UCSD-AML1 (cell line): Measurements from ENCODE around the gene CFH.
A peak's percentile ranks its signal among the peaks of the same experiment; 100 is the strongest.
"Not testable (repeated sequence)": the region's sequence is repeated elsewhere in the genome, so short reads cannot be mapped to it uniquely, and the experiment has no call there.

Source experiments
- DNase-seq: peaks from one replicate; lab custom pipeline; 2025; ENCODE audit not compliant: unreplicated experiment; lab: John Stamatoyannopoulos, UW

CFH gene

DNA sequence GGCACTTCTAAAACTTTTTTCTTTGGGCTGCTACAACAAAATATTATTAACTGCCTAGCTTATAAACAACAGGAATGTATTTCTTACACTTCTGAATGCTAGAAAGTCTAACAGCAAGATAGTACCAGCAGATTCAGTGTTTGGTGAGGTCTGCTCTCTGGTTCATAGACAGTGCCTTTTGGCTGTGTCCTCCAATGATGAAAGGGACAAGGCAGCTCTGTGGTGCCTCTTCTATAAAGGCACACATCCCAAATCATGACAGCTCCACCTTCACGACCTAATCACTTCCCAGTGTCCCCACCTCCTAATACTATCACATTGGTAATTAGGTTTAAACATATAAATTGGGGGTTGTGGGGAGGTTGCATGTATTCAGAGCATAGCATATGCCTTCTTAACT lies 9.5 kb downstream of the CFH start:
- no peak for DNase-seq

DNA sequence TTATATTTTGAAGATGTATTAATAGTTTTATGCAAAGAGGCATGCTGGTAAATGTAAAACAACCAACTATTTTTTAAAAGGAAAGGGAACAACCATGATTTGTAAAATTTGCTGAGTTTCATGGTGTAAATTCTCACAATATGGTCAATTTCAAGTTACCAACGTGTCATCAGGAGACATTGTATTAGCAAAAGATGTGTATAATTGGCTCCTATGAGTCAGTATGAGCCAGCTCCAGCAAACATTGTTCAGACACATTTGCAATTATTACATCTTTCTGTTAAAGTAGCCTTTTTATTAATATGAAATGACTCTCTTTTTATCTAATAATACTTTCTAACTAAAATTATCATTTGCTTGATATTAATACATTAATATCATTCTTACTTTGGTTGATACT lies 15.3 kb downstream of the CFH start:
- DNase-seq, result no peak

DNA sequence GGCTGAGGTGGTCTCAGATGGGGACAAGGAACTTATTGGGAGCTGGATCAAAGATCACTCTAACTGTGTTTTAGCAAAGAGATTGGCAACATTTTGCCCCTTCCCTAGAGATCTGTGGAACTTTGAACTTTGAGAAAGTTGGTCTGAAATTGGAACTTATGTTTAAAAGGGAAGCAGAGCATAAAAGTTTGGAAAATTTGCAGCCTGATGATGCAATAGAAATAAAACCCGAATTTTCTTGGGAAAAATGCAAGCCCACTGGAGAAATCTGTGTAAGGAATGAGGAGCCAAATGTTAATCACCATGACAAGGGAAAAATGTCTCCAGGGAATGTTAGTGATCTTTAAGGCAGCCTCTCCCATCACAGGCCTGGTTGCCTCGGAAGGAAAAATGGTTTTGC lies 17.2 kb downstream of the CFH start:
- DNase-seq, result no peak

DNA sequence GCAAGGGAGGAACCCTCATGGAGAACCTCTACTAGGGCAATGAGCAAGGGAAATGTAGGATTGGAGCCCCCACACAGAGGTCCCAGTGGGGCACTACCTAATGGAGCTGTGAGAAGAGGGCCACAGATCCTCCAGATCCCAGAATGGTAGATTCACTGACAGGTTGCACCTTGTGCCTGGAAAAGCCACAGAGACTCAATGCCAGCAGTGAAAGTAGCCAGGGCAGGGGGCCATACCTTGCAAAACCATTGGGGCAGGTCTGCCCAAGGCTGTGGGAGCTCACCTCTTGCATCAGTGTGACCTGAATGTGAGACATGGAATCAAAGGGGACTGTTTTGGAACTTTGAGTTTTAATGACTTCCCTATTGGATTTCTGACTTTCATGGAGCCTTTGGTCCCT lies 17.9 kb downstream of the CFH start:
- peak; percentile 2 for DNase-seq

DNA sequence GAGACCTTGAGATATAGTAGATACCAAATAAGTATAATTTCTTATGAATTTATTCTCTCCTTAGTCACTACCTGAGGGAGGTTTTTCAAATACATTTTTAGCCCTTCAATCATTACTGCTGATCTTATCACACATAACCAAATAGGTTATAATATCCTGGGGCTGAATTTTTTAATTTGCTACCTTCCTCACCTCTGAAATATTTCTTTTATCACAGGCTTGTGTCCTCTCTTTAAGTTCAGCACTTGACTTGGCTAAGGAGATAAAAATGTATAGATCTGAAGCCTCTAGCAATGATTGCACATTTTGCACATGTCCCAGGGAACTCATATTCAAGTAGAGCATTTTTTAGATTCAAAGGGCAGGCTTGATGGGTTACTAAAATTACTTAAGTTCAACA lies 23.1 kb downstream of the CFH start:
- no peak for DNase-seq

DNA sequence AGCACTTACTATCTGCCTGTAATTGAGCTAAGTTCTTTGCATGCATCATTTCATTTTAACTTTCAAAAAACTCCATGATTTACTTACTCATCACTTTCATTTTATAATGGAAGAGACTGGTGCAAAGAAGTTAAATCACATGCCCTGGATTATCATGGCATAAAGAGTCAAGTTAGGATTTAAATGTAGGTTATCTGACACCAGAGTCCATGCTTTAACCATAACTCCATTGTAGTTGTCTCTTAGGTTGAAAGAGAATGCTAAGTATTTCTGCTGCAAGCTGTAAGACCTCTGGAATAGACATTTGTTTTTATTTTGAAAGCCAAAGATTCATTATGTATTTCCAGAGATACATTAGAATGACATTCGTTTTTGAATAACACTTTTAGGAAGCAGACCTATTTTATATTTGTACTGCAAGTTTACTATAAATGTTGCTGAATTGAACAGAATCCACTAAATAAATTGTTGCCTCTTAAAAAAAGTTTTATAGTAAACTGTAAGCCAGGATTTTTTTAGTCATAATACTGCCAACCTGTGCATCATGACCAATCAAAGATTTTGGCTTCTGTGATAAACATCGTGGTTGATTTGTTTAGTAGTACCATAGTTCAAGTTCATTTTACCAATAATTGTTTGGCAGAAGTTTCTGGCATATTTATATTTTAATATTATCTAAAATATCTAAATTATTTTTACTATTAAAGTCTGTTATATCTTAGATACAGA lies 26.1 kb downstream of the CFH start:
- no peak for DNase-seq

DNA sequence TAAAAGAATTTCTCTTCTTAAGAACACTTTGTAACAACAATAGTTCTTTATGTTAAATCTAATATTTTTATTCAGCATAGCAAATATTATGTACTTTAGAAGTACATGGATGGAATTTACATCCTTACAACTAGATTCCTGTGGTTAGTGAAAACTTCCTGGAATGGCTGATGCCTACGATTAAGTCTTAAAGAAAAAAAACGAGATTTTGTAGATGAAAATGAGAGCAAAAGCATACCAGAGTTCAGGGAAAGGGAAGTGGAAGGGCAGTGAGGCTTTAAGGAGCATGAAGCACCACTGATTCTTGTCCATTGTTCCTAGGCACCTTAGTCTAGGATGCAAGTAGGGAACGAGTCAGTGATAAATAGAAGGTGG lies 26.7 kb downstream of the CFH start:
- no peak for DNase-seq

DNA sequence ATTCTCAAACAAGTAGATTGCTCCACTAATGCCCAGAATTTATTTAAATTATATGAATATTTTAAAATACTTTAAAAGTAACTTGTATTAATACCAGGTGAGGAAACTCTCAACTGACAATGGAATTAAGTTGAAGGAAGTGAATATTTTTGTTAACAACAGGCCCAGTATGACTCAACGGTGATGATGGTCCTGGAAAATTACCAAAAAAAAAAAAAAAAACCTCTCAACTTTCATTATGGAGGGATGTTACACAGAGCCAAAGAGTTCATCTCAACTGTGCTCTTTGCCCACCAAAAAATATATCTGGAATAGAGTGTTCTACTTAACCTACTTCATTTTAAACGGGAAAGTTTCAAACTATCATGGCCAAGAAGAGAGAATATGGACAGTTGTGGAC lies 28.3 kb downstream of the CFH start:
- DNase-seq, result no peak

DNA sequence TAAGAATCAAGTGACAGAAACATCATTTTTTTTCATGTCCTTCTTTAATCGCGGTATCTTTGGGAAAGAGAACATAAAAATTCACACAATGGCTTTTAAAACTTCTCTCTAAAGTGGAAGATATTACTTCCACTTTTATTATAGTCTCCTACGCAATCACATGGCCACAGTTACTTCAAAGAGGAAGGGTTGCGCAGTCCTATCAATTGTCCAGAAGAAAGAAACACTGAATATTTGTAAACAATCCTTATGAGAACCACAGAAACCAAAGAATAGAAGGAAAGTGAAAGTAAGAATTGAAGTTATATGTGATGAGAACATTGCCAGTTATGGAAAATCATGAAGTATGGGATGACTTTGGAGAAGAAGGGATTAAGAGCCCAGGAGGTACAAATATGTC lies 32.6 kb downstream of the CFH start:
- DNase-seq, result no peak

DNA sequence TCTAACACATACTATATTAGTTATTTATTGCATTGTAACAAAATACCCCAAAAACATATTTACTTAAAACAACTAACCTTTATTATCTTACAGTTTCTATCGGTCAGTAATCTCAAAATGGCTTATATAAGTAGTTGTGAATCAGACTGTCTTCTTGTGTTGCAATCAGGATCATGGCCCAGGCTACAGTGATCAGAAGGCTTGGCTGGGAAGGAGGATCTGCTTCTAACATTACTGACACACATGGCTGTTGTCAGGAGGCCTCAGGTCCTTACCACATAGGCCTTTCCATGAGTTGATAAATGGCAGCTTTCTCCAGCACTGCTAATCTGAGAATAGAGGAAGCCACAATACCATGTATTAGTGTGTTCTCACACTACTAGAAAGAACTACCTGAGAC lies 33.7 kb downstream of the CFH start:
- DNase-seq, result no peak

DNA sequence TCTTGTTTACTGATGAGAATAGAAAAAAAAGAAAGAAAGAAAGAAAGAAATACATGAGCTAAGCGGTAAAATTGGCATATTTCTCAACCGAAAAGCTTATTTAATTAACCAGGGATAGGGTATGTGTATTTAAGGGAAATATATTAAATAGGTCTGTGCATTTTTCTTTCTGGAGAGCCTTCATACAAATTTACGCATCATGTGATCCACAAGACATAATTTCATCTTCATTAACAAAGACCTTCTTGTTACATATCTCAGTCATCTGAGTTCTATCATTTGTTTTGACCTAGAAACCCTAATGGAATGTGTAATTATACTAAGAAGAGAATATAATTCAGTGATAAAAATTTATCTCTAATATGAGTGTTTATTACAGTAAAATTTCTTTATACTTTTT lies 37.2 kb downstream of the CFH start:
- no peak for DNase-seq

DNA sequence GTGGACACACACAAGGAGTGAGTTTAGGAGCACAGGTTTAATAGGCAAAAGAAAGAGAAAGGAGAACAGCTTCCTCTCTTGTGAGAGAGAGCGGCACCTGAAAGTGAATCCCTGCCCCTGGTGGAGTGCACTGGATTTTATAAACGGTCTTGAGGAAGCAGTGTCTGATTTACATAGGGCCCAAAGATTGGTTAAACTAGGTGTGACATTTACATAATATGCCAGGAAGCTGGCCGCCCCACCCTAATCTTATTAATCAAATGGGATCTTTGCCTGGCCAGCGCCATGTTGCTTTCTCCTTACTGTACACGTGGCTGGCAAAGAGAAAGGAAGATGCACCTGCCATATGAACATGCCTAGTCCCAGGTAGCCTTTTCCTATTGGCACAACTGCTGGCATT lies 38.7 kb downstream of the CFH start:
- DNase-seq, result no peak

DNA sequence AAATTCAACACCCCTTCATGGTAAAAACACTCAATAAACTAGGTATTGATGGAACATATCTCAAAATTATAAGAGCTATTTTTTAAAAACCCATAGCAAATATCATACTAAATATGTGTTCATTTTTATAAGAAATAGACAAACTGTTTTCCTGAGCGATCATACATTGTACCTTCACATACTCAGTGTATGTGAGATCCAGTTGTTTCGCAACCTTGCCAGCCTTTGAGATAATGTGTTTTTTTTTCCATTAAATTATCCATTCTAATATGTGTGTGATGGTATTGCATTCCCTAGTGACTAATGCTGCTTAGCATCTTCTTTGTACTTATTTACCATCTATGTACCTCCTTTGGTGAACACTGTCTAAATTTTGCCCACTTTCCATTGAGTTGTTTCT lies 47.1 kb downstream of the CFH start:
- no peak for DNase-seq

DNA sequence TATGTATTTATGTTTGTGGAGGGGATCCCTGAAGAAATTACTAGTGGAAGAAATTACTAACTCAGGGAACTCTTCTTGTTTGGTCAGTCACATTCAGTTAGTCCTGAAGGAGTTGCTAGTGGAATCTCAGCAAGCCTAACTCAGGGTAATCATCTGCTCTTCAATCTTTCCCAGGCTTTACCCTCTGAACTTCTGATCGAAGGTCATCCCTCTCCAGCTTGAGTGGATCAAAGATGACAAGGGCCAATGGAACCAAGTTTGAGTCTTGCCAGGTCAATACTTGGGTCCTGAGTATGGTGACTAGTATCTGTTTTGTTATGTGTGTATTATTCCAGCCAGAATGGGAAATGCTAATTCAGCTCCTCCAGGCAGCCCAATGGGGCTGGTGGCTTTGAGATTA lies 49.3 kb downstream of the CFH start:
- no peak for DNase-seq

DNA sequence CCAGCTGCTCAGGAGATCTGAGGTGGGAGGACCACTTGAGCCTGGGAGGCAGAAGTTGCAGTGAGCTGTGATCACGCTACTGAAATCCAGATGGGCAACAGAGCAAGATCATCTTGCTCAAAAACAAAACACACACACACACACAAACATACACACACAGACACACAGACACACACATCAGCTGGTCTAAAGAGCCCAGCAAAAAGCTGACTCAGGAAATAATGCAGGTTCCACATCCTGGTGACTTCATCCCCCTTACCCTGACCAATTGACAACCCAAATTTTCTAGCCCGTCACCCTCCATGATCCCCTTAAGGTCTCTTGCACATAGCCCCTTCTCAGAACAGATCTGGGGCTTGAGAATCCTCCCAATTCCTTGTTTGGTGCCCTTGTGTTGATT lies 58.0 kb downstream of the CFH start:
- not testable (repeated sequence) for DNase-seq

DNA sequence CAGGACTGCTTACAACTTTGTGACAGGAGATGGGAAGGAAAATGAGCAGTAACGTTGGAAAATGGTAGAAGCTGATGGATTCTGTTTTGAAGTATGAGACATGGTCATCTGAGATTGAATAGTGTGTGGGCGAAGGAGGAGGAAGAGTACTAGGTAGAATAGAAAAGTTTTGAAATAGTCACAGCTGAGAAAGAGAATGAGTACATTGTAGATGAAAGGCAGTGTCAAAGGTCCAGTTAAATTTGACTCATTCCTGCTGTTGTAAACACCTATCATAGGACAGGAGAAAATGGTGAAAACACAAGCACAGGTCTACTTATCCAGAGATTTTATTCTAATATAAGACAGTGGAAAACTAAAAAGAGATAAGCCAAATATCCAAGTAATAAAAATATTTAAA lies 66.0 kb downstream of the CFH start:
- no peak for DNase-seq

DNA sequence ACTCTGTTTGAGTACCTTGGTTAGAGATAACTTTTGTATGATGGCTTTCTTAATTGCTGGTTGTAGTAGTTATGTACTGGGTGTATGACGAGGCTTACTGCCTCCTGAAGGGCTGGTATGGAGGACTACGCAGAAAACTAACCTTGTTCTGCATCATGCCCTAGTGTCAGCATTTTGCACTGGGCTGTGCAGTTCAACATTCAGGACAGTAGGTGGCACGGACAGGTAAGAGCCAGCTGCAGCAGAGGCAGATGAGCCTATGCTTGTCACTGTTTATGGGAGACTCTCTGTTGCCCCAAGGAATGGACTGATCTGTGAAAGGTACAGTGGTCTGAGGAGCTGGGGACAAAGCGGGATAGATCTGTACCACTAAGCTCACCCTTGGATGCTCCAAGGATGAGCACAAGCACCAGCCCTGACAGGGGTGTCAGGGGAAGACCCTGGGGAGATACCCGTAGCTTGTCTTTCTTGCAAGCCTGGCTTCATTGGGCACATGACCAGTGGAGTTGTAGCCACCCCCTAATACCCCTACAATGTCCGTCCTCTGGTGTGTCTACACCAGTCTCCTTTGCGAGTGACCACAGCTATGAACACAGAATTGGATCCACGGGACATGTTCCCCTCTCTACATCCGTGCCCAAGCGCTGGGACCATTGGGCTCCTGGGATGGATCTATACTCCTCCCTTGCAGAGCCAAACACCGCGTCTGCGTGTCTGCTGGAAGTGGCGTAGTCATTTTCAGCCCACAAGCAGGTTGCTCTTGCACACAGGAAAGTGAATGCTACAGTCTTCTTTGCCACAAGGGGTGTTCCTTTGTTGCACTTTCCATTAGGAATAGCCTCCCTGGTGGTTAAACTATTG lies 71.7 kb downstream of the CFH start:
- DNase-seq, result peak; percentile 40

DNA sequence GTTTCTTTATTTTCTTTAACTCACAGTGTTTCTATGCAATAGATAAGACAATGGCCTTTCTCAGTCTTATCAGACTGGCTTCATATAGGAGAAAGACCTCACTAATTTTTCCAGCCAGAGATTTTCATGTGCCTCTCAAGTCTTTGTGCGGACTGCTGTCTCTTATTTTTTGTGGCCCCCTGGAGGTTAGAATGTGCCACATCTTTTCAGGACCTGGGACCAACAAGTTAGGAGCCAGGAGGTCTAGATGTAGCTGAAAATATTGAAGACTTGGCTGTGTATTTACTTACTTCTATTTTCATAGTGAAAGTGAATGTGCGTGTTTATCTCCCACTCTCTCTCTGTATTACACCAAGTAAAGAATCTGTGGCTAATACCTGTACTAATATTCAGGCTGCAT lies 80.7 kb downstream of the CFH start:
- DNase-seq, result no peak

DNA sequence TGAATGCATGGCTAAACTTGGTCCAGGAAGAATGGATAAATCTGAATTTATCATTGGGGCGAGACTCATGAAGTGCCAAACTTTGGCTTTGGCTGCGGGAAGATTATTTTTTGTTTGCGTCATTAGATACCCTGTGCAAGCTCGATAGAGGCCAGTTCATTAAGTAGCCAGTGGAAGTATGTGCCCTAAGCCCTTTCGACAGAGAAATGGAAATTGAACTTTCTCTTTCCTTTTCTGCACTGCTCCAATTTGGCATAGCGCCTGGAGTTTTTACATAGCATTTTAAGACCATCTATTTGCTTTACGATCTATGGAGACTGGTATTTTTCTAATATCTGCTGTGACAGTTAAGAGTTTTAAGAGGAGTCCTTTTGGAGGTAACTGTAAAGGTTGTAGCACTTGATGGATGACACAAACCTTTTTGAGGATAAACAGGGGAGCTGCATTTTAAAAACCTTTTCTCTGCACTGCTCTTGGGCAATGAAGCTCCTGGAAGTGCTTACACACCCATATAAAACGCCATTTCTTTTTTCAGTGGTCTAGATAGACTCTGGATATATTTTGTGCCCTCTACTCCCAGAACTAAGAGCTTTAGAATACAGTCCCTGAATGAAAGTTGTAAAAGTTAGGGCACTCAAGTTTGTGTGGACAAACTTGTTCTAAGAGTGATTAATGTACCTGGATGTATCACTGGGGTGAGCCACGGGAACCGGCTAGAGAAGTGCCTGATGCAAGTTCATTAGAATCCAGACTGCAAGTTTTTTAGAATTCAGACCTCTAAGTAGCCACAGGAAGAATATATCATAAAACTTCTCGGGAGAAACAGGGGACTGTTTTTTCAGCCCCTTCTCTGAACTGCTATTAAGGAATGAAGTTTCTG lies 81.5 kb downstream of the CFH start:
- DNase-seq, result no peak

DNA sequence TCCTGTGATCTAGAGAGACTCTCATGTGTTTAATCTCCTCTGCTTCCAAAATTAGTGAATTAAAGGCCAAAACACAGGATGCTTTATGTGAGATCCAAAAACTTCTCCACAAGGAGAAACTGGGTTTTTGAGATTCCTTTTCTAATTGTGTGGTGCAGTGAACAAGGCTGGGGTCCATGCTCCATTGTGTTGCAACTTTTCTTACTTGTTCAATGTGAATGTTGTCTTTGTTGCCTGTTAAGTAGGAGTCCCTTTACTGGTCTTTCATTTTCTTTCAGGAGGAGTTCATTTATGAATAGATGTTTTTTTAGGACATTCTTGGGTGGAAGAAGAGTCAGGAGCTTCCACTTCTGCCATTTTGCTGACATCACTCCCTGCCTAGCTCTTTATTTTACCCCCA lies 82.2 kb downstream of the CFH start:
- DNase-seq, result no peak

DNA sequence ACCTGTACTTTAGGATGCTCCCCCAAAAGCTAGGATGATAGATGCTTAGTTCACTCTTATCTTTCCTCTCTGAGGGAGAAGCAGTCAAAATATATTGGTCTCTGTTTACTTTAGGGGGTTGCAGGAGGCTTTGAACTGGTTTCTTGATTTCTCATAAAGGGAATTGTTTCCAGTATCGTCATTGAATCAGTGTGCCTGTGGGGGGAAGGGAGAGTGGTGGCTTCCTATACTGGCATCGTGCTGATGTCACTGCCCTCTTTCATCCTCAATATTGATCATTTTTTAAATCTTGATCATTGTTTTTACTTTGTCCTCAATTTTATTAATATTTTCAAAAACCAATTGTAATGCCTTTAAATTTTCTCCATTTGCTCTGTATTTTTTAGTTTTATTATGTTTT lies 82.6 kb downstream of the CFH start:
- DNase-seq, result no peak

DNA sequence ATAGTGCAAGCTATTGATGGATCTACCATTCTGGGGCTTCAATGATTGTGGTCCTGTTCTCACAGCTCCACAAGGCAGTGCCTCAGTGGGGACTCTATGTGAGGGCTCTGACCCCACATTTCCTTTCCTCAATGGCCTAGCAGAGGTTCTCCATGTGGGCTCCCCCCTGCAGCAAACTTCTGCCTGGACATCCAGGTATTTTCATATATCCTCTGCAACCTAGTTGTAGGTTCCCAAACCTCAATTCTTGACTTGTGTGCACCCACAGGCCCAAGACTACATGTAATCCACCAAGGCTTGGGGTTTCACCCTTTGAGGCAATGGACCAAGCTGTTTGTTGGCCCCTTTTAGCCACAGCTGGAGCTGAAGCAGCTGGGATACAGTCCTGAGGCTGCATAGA lies 86.9 kb downstream of the CFH start:
- DNase-seq, result no peak
